CD4-positive, alpha-beta T cell treated with Interleukin-4 for 4 hours (primary cell): ENCODE measurements around the gene PTBP2.
"Not testable (repeated sequence)": the region's sequence is repeated elsewhere in the genome, so short reads cannot be mapped to it uniquely, and the experiment has no call there.

Experiments used
- DNase-seq: peaks from one replicate; pipeline ENCODE4 v3.0.0-alpha.2; 2020

Gene PTBP2

GRCh38 chr1:96741335-96741734 is 19.8 kb downstream of the PTBP2 start:
- no peak for DNase-seq

GRCh38 chr1:96746440-96747420 is 25.1 kb downstream of the PTBP2 start:
- no peak for DNase-seq

- DNase-seq, result no peak
Measured at GRCh38 chr1:96747565-96747964, 26.0 kb downstream of the PTBP2 start.

GRCh38 chr1:96748078-96748477 is 26.5 kb downstream of the PTBP2 start:
- no peak for DNase-seq

GRCh38 chr1:96749618-96750017 is 28.0 kb downstream of the PTBP2 start:
- no peak for DNase-seq

GRCh38 chr1:96752394-96752793 is 30.8 kb downstream of the PTBP2 start:
- no peak for DNase-seq

GRCh38 chr1:96756789-96757188 is 35.2 kb downstream of the PTBP2 start:
- DNase-seq, result no peak

- DNase-seq, result not testable (repeated sequence)
Measured at GRCh38 chr1:96762586-96762985, 41.0 kb downstream of the PTBP2 start.

GRCh38 chr1:96763514-96763913 is 41.9 kb downstream of the PTBP2 start:
- DNase-seq, result no peak

- DNase-seq, result no peak
Measured at GRCh38 chr1:96764469-96764868, 42.9 kb downstream of the PTBP2 start.

- DNase-seq, result no peak
Measured at GRCh38 chr1:96771847-96772246, 50.3 kb downstream of the PTBP2 start.

- DNase-seq, result no peak
Measured at GRCh38 chr1:96772349-96772748, 50.8 kb downstream of the PTBP2 start.

- no peak for DNase-seq
Measured at GRCh38 chr1:96772972-96773371, 51.4 kb downstream of the PTBP2 start.

GRCh38 chr1:96782206-96782605 is 60.6 kb downstream of the PTBP2 start:
- no peak for DNase-seq

GRCh38 chr1:96782856-96783255 is 61.3 kb downstream of the PTBP2 start:
- DNase-seq, result no peak

- no peak for DNase-seq
Measured at GRCh38 chr1:96790599-96790998, 69.0 kb downstream of the PTBP2 start.

GRCh38 chr1:96792220-96792619 is 70.6 kb downstream of the PTBP2 start:
- no peak for DNase-seq

GRCh38 chr1:96801696-96802095 is 80.1 kb downstream of the PTBP2 start:
- not testable (repeated sequence) for DNase-seq

- DNase-seq, result no peak
Measured at GRCh38 chr1:96804648-96805047, 83.1 kb downstream of the PTBP2 start.

- DNase-seq, result no peak
Measured at GRCh38 chr1:96808191-96808590, 86.6 kb downstream of the PTBP2 start.

GRCh38 chr1:96815914-96816313 is 94.3 kb downstream of the PTBP2 start:
- DNase-seq, result no peak

- DNase-seq, result no peak
Measured at GRCh38 chr1:96820107-96820506, 98.5 kb downstream of the PTBP2 start.

- no peak for DNase-seq
Measured at GRCh38 chr1:96820671-96821070, 99.1 kb downstream of the PTBP2 start.

- DNase-seq, result no peak
Measured at GRCh38 chr1:96825231-96825630, 103.6 kb downstream of the PTBP2 start.
